Keratinocyte (primary cell): ENCODE results near the gene CENPP.

Experiments used
- EZH2 ChIP-seq: IDR thresholded peaks from one replicate; pipeline ENCODE4 v1.6.1; 2012; ENCODE audit warnings: inconsistent platforms, mild to moderate bottlenecking, low read length, moderate library complexity
- TF ChIP-seq, protein P1 (sequence below), 3 experiments: IDR thresholded peaks in 1 of 3; conservative IDR thresholded peaks in 1 of 3; optimal IDR thresholded peaks in 1 of 3; 2 replicates in 2 of 3; 3 replicates in 1 of 3; pipeline versions ENCODE3 to v1.5.1; 2011; ENCODE audit warnings: low read length in 3 of 3, mild to moderate bottlenecking in 3 of 3, moderate library complexity in 2 of 3, control low read depth in 1 of 3, inconsistent platforms in 1 of 3; ENCODE audit not compliant: insufficient read depth in 2 of 3; ENCODE audit errors: extremely low read depth in 1 of 3

DNA sequence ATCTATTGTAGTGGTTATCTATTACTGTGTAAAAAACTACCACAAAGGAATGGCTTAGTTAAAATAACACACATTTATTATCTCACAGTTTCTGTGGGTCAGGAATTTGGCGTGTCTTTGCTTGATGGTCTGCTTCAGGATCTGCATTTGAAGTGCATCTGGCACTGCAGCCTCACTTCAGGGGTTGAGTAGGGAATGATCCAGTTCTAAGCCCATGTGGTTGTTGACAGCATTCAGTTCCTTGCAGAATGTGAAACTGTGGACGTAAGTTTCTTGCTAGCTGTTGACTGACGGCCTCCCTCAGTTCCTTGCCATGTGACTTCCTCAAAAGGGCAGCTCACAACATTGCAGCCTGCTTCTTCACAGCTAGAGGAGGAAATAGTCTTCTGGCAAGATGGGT is 80.7 kb downstream of the CENPP start:
- TF ChIP-seq, protein P1, sequence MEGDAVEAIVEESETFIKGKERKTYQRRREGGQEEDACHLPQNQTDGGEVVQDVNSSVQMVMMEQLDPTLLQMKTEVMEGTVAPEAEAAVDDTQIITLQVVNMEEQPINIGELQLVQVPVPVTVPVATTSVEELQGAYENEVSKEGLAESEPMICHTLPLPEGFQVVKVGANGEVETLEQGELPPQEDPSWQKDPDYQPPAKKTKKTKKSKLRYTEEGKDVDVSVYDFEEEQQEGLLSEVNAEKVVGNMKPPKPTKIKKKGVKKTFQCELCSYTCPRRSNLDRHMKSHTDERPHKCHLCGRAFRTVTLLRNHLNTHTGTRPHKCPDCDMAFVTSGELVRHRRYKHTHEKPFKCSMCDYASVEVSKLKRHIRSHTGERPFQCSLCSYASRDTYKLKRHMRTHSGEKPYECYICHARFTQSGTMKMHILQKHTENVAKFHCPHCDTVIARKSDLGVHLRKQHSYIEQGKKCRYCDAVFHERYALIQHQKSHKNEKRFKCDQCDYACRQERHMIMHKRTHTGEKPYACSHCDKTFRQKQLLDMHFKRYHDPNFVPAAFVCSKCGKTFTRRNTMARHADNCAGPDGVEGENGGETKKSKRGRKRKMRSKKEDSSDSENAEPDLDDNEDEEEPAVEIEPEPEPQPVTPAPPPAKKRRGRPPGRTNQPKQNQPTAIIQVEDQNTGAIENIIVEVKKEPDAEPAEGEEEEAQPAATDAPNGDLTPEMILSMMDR (optimal IDR thresholded peaks at IDR 0.05 in 1 of 3, IDR thresholded peaks at IDR 0.05 in 1 of 3, conservative IDR thresholded peaks at IDR 0.05 in 1 of 3; ENCODE audit: extremely low read depth in 1 of 3, insufficient read depth in 2 of 3, low read length in 3 of 3): no peak
- TF ChIP-seq EZH2: no peak
